Stimulated activated memory B cell treated with anti-CD40 and anti-IgM and Interleukin-4, amounts not matched to agents 10 μg/mL and 1 μg/mL and 100 μg/mL, for 72 hours (primary cell): ENCODE measurements around the gene KRTAP3-3.

Source experiments
- ATAC-seq: fragments of 150-1000 bp; cut with Tn5 transposase; 2 replicates; pipeline ENCODE4 v1.10.0; 2021
- H3K27ac Mint-ChIP-seq: one replicate; pipeline ENCODE4 v1.8.0; 2022; ENCODE audit warnings: mild to moderate bottlenecking, mixed read lengths
- H3K27me3 Mint-ChIP-seq: one replicate; pipeline ENCODE4 v1.8.0; 2022; ENCODE audit warnings: mixed read lengths
- H3K36me3 Mint-ChIP-seq: one replicate; pipeline ENCODE4 v1.8.0; 2022; ENCODE audit warnings: mixed read lengths
- H3K4me1 Mint-ChIP-seq: one replicate; pipeline ENCODE4 v1.8.0; 2022; ENCODE audit warnings: mixed read lengths
- H3K4me3 Mint-ChIP-seq: one replicate; pipeline ENCODE4 v1.8.0; 2022; ENCODE audit warnings: mild to moderate bottlenecking, moderate library complexity, mixed read lengths
- H3K9me3 Mint-ChIP-seq: one replicate; pipeline ENCODE4 v1.8.0; 2022; ENCODE audit warnings: mixed read lengths

KRTAP3-3 gene

GRCh38 chr17:40986920-40987319 is 7.0 kb downstream of the KRTAP3-3 start:
- H3K9me3 Mint-ChIP-seq, result no peaks in the 10 kb centered on the region
- ATAC-seq, result no peak
- peaks cover 31% of the 10 kb centered on the region for H3K27me3 Mint-ChIP-seq
- H3K4me1 Mint-ChIP-seq, result peaks cover 11% of the 10 kb centered on the region
- no peak overlapping the region for H3K27ac Mint-ChIP-seq
- no peak overlapping the region for H3K4me3 Mint-ChIP-seq
- no peaks in the 10 kb centered on the region for H3K36me3 Mint-ChIP-seq

GRCh38 chr17:40984226-40984625 is 9.7 kb downstream of the KRTAP3-3 start, which contains the start of gene KRT40:
Gene KRT40 (minus strand): TSS chr17:40984326. CDS start chr17:40984273, 53 bp downstream.
- H3K9me3 Mint-ChIP-seq, result no peaks in the 10 kb centered on the region
- H3K36me3 Mint-ChIP-seq, result no peaks in the 10 kb centered on the region
- H3K4me1 Mint-ChIP-seq, result peaks cover 11% of the 10 kb centered on the region
- H3K27ac Mint-ChIP-seq, result no peak within 1 kb of the TSS
- peaks cover 34% of the 10 kb centered on the region for H3K27me3 Mint-ChIP-seq
- H3K4me3 Mint-ChIP-seq, result no peak within 1 kb of the TSS
- no peak for ATAC-seq

- no peaks in the 10 kb centered on the region for H3K4me1 Mint-ChIP-seq
- H3K36me3 Mint-ChIP-seq, result no peaks in the 10 kb centered on the region
- no peak for ATAC-seq
- H3K27ac Mint-ChIP-seq, result no peak overlapping the region
- H3K27me3 Mint-ChIP-seq, result peaks cover 29% of the 10 kb centered on the region
- H3K9me3 Mint-ChIP-seq, result no peaks in the 10 kb centered on the region
- H3K4me3 Mint-ChIP-seq, result no peak overlapping the region
These were observed 12.8 kb downstream of the KRTAP3-3 start for GRCh38 chr17:40981115-40981514.

- no peak for ATAC-seq
- H3K27me3 Mint-ChIP-seq, result peaks cover 33% of the 10 kb centered on the region
- H3K9me3 Mint-ChIP-seq, result no peaks in the 10 kb centered on the region
- H3K27ac Mint-ChIP-seq, result no peak overlapping the region
- no peak overlapping the region for H3K4me3 Mint-ChIP-seq
- H3K36me3 Mint-ChIP-seq, result no peaks in the 10 kb centered on the region
- no peaks in the 10 kb centered on the region for H3K4me1 Mint-ChIP-seq
These were observed 13.4 kb downstream of the KRTAP3-3 start for GRCh38 chr17:40980596-40980995.

- Mint-ChIP-seq H3K4me3 (no peak overlapping the region), H3K27me3 (peaks cover 38% of the 10 kb centered on the region), H3K4me1 (no peaks in the 10 kb centered on the region), H3K36me3 (no peaks in the 10 kb centered on the region), H3K27ac (no peak overlapping the region), H3K9me3 (no peaks in the 10 kb centered on the region)
- no peak for ATAC-seq
These were observed 13.8 kb downstream of the KRTAP3-3 start for GRCh38 chr17:40980117-40980516.

GRCh38 chr17:40978575-40979151 is 15.3 kb downstream of the KRTAP3-3 start:
- H3K4me1 Mint-ChIP-seq, result no peaks in the 10 kb centered on the region
- H3K9me3 Mint-ChIP-seq, result no peaks in the 10 kb centered on the region
- H3K36me3 Mint-ChIP-seq, result no peaks in the 10 kb centered on the region
- no peak overlapping the region for H3K4me3 Mint-ChIP-seq
- no peak for ATAC-seq
- no peak overlapping the region for H3K27ac Mint-ChIP-seq
- peaks cover 45% of the 10 kb centered on the region for H3K27me3 Mint-ChIP-seq

GRCh38 chr17:40975516-40975915 is 18.4 kb downstream of the KRTAP3-3 start:
- no peak for ATAC-seq
- H3K4me3 Mint-ChIP-seq, result no peak overlapping the region
- peaks cover 47% of the 10 kb centered on the region for H3K27me3 Mint-ChIP-seq
- H3K9me3 Mint-ChIP-seq, result no peaks in the 10 kb centered on the region
- H3K27ac Mint-ChIP-seq, result no peak overlapping the region
- no peaks in the 10 kb centered on the region for H3K36me3 Mint-ChIP-seq
- no peaks in the 10 kb centered on the region for H3K4me1 Mint-ChIP-seq

DNA sequence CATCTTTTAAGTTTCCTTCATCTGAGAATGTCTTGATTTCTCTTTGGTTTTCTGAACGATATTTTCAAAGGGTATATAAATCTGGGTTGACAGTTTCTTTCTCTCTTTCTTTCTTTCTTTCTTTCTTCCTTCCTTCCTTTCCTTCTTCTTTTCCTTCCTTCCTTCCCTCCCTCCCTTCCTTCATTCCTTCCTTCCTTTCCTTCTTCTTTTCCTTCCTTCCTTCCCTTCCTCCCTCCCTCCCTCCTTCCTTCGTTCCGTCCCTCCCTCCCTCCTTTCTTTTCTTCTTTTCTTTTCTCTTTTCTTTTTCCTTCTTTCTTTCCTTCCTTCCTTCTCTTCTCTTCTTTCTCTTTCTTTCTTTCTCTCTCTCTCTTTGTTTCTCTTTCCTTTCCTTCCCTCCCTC is 19.6 kb downstream of the KRTAP3-3 start:
- Mint-ChIP-seq H3K27me3 (peaks cover 41% of the 10 kb centered on the region), H3K4me3 (no peak overlapping the region), H3K4me1 (no peaks in the 10 kb centered on the region), H3K36me3 (no peaks in the 10 kb centered on the region), H3K9me3 (no peaks in the 10 kb centered on the region), H3K27ac (no peak overlapping the region)
- ATAC-seq, result no peak

- no peaks in the 10 kb centered on the region for H3K4me1 Mint-ChIP-seq
- peaks cover 8% of the 10 kb centered on the region for H3K27me3 Mint-ChIP-seq
- no peak overlapping the region for H3K27ac Mint-ChIP-seq
- no peak for ATAC-seq
- H3K36me3 Mint-ChIP-seq, result no peaks in the 10 kb centered on the region
- no peak overlapping the region for H3K4me3 Mint-ChIP-seq
- H3K9me3 Mint-ChIP-seq, result no peaks in the 10 kb centered on the region
These were observed 26.4 kb downstream of the KRTAP3-3 start for GRCh38 chr17:40967582-40967981.

- no peaks in the 10 kb centered on the region for H3K36me3 Mint-ChIP-seq
- H3K9me3 Mint-ChIP-seq, result no peaks in the 10 kb centered on the region
- peaks cover 8% of the 10 kb centered on the region for H3K27me3 Mint-ChIP-seq
- no peak for ATAC-seq
- H3K4me3 Mint-ChIP-seq, result no peak within 1 kb of the TSS
- H3K4me1 Mint-ChIP-seq, result no peaks in the 10 kb centered on the region
- H3K27ac Mint-ChIP-seq, result no peak within 1 kb of the TSS
These were observed 27.1 kb downstream of the KRTAP3-3 start, which contains the start of gene KRT39 for GRCh38 chr17:40966848-40967247. Gene KRT39 (minus strand): TSS chr17:40966948. CDS start chr17:40966856, 92 bp downstream.

- no peak for ATAC-seq
- Mint-ChIP-seq H3K27ac (no peak overlapping the region), H3K4me1 (peaks cover 7% of the 10 kb centered on the region), H3K9me3 (no peaks in the 10 kb centered on the region), H3K4me3 (no peak overlapping the region), H3K27me3 (peaks cover 20% of the 10 kb centered on the region), H3K36me3 (no peaks in the 10 kb centered on the region)
These were observed 30.1 kb downstream of the KRTAP3-3 start for GRCh38 chr17:40963838-40964237.

DNA sequence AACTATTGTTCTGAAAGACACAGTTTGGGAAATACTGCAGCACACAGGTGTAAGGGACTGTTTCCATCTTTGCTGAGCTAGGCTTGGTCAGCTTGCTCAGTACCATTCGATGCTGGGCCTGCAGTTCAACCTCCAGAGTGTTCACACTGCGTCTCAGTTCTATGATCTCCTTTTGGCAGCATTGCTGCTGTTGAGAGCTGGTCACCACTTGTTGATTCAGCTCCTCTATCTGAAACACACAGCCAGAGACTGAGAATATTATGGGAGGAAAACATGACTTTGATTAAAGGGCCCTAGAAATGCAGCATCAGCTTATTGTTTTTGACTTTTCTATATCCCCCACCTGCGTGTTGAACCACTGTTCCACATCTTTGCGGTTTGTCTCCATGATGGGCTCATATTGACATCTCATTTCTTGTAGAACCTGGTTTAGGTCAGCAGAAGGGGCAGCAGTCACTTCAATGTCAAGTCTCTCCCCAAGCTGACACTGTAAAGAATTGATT is 31.9 kb downstream of the KRTAP3-3 start:
- Mint-ChIP-seq H3K4me1 (peaks cover 7% of the 10 kb centered on the region), H3K27ac (no peak overlapping the region), H3K4me3 (no peak overlapping the region), H3K36me3 (no peaks in the 10 kb centered on the region), H3K9me3 (no peaks in the 10 kb centered on the region), H3K27me3 (peaks cover 20% of the 10 kb centered on the region)
- ATAC-seq, result no peak

DNA sequence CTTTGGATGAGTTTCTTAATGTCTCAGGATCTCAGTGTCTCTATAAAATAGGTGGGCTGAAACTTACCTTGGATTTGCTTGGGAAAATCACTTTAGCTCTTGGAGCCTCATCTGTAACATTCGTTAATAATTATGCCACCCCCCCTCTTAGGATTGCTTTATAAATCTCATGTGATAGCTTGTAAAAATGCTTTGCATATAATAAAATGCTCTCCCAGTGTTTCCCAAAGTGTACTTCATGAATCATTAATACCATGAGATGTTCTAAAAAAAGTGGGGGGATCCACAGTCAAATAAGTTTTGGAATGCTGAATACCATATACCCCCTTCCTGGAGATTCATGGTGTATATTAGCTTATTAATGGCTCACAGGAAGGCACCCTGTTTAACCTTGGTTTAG is 32.4 kb downstream of the KRTAP3-3 start:
- peaks cover 7% of the 10 kb centered on the region for H3K4me1 Mint-ChIP-seq
- H3K27ac Mint-ChIP-seq, result no peak overlapping the region
- no peak overlapping the region for H3K4me3 Mint-ChIP-seq
- no peaks in the 10 kb centered on the region for H3K9me3 Mint-ChIP-seq
- H3K27me3 Mint-ChIP-seq, result peaks cover 20% of the 10 kb centered on the region
- no peaks in the 10 kb centered on the region for H3K36me3 Mint-ChIP-seq
- ATAC-seq, result no peak

DNA sequence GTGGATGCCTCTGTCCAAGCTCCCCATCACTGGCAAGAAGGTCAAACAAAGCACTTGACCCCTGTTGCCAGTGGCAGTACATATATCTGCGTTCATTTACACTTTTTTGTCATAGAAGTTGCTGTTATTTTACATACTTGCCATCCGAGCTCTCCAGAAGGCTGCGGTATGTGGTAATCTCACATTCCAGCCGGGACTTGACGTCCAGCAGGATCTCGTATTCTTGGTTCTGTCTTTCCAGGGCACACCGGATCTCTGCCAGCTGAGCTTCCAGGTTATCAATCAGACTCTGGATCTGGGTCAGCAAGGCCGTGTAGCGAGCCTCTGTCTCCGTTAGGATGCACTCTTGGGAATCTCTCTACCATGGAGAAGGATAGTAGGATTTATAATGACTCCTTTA is 33.8 kb downstream of the KRTAP3-3 start:
- H3K27ac Mint-ChIP-seq, result no peak overlapping the region
- no peak for ATAC-seq
- no peaks in the 10 kb centered on the region for H3K9me3 Mint-ChIP-seq
- peaks cover 33% of the 10 kb centered on the region for H3K27me3 Mint-ChIP-seq
- no peaks in the 10 kb centered on the region for H3K36me3 Mint-ChIP-seq
- peaks cover 7% of the 10 kb centered on the region for H3K4me1 Mint-ChIP-seq
- no peak overlapping the region for H3K4me3 Mint-ChIP-seq

- H3K4me3 Mint-ChIP-seq, result no peak overlapping the region
- H3K4me1 Mint-ChIP-seq, result peaks cover 7% of the 10 kb centered on the region
- peaks cover 32% of the 10 kb centered on the region for H3K27me3 Mint-ChIP-seq
- H3K36me3 Mint-ChIP-seq, result no peaks in the 10 kb centered on the region
- ATAC-seq, result no peak
- no peaks in the 10 kb centered on the region for H3K9me3 Mint-ChIP-seq
- H3K27ac Mint-ChIP-seq, result no peak overlapping the region
These were observed 35.6 kb downstream of the KRTAP3-3 start for GRCh38 chr17:40958086-40958953.
